GM21717 (cell line): ENCODE data around the gene MAP1S.

Experiments used
- ATAC-seq: cut with Tn5 transposase; IDR thresholded peaks from one replicate; pipeline ENCODE4 v1.9.1; 2021; ENCODE audit warnings: mild to moderate bottlenecking, moderate library complexity; ENCODE audit not compliant: unreplicated experiment

Gene MAP1S

GRCh38 chr19:17718947-17719711, at the start of gene MAP1S:
Gene MAP1S, plus strand, starts transcription at chr19:17719480. Its CDS starts 23 bp downstream, at chr19:17719503.
- ATAC-seq, result no peak

- ATAC-seq, result no peak
Measured at GRCh38 chr19:17671906-17672305, 47.4 kb upstream of the MAP1S start.

- ATAC-seq, result no peak
Measured at GRCh38 chr19:17673937-17674799, 45.1 kb upstream of the MAP1S start.

GRCh38 chr19:17676295-17676694, 43.0 kb upstream of the MAP1S start:
- no peak for ATAC-seq

GRCh38 chr19:17677002-17677401, 42.3 kb upstream of the MAP1S start:
- no peak for ATAC-seq

- ATAC-seq, result no peak
Measured at GRCh38 chr19:17678836-17679235, 40.4 kb upstream of the MAP1S start.

- ATAC-seq, result no peak
Measured at GRCh38 chr19:17679526-17680229, 39.6 kb upstream of the MAP1S start.

GRCh38 chr19:17680230-17680722, 39.0 kb upstream of the MAP1S start:
- no peak for ATAC-seq

GRCh38 chr19:17681505-17682125, 37.7 kb upstream of the MAP1S start:
- ATAC-seq, result no peak

GRCh38 chr19:17682273-17682672, 37.0 kb upstream of the MAP1S start:
- no peak for ATAC-seq

- no peak for ATAC-seq
Measured at GRCh38 chr19:17683078-17683477, 36.2 kb upstream of the MAP1S start.

GRCh38 chr19:17684256-17684655, 35.0 kb upstream of the MAP1S start:
- ATAC-seq, result no peak

- ATAC-seq, result no peak
Measured at GRCh38 chr19:17685451-17686022, 33.7 kb upstream of the MAP1S start.

- no peak for ATAC-seq
Measured at GRCh38 chr19:17686023-17686521, 33.2 kb upstream of the MAP1S start.

- no peak for ATAC-seq
Measured at GRCh38 chr19:17686592-17687024, 32.7 kb upstream of the MAP1S start.

- no peak for ATAC-seq
Measured at GRCh38 chr19:17687141-17687856, 32.0 kb upstream of the MAP1S start.

- ATAC-seq, result no peak
Measured at GRCh38 chr19:17687857-17688784, 31.2 kb upstream of the MAP1S start, which contains the start of gene UNC13A. Gene UNC13A, minus strand, starts transcription at chr19:17688354. Its CDS starts 155 bp downstream, at chr19:17688199.

GRCh38 chr19:17688853-17689595, 30.3 kb upstream of the MAP1S start:
- no peak for ATAC-seq
